GM12873 (cell line): ENCODE measurements around the gene PKD1.

ENCODE experiments used
- TF ChIP-seq, protein P1 (sequence below): IDR thresholded peaks from 2 replicates; pipeline ENCODE4 v1.5.1; 2012; ENCODE audit warnings: low read depth, mild to moderate bottlenecking, moderate library complexity, low read length, control low read depth; ENCODE audit not compliant: insufficient read depth; ENCODE audit errors: missing control alignments

PKD1 gene

DNA sequence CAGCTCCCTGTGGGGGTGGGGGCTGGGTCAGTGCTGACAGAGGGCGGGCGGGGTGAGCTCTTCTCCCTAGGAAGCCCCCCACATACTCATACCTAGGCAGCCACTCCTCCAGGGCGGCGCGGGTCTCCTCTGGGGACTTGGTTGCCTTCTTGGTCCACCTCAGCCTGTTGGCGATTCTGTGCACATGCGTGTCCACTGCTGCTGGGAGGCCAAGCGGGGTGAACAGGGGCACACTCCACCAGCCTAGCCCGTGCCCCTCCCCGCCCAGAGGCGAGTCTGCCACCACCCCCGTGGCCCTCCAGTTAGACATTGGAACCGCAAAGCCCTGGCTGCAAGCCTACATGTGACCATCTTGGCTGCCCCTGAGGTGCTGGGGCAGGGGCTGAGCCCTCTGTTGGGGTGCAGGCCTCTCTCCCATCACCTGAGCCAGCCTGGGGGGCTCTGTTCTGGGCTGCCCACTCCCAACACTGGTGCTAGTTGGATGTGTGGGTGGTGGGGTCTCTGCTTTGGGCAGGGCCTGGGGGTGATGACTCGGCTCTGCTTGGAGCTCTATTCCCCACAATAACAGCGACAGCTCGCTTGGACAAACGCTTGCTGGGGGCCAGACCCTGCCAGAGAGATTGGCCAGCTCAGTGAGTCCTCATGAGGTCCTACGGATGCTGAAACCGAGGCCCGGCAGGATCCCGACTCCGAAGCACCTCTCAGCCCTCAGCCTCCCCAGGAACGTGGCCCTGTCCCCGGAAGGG, 95.5 kb downstream of the PKD1 start:
- TF ChIP-seq, protein P1, sequence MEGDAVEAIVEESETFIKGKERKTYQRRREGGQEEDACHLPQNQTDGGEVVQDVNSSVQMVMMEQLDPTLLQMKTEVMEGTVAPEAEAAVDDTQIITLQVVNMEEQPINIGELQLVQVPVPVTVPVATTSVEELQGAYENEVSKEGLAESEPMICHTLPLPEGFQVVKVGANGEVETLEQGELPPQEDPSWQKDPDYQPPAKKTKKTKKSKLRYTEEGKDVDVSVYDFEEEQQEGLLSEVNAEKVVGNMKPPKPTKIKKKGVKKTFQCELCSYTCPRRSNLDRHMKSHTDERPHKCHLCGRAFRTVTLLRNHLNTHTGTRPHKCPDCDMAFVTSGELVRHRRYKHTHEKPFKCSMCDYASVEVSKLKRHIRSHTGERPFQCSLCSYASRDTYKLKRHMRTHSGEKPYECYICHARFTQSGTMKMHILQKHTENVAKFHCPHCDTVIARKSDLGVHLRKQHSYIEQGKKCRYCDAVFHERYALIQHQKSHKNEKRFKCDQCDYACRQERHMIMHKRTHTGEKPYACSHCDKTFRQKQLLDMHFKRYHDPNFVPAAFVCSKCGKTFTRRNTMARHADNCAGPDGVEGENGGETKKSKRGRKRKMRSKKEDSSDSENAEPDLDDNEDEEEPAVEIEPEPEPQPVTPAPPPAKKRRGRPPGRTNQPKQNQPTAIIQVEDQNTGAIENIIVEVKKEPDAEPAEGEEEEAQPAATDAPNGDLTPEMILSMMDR, result no peak

DNA sequence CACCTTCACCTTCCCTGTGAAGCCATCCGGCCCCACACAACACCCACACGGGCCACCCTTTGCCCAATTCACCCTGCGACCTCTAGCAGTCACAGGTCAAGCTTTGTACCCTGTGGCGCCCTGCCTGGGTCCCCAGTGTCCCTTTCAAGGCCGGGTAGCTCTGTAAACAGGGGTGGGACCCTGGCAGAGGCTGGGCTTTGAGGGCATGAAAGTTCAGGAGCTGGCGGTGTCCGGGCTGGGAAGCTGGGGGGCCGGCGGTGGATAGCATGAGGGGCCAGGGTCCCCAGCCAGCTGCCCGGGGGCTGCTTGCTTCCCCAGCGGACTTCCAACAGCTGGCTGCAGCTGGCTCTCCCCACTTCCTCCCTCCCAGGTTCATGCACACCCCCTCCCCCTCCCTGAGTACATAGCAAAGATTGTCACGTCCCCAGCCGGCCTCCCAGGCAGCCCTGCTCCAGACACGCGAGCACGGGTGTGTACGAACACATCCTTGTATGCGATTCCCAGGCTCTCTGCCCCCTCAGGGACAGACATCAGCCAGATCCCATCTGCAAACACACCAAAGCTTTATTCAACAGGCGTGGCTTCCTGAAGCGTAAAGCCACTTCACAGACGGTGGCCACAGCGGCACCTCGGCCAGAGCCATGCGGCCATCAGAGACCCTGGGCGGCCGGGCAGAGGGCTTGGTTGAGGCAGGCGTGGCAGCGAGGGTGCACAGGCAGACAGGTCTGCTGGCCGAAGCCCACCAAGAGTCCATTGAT, 96.2 kb downstream of the PKD1 start:
- TF ChIP-seq, protein P1, result no peak
